Measurements from ENCODE around the gene SLC49A3. TPM values are rescaled to one million over a fixed set of nuclear protein-coding genes. Genes with fewer than 3 reads are reported as not detected.

Gene SLC49A3
- total and polyA plus RNA-seq, 7 donors, result 1.6 to 3.7 (median 3.0) TPM

GRCh38 chr4:651884-652642, 36.9 kb downstream of the SLC49A3 start:
- Histone ChIP-seq H3K4me3 (no peak overlapping the region), H3K27me3 (ENCODE audit: insufficient read depth in 3 of 3, low read length in 2 of 3) (peaks cover 0 to 51% (median 18%) of the 10 kb centered on the region in 3 donors), H3K27ac (no peak overlapping the region), H3K9me3 (no peaks in the 10 kb centered on the region), H3K4me1 (no peaks in the 10 kb centered on the region), H3K36me3 (ENCODE audit: insufficient read depth in 1 of 2, low read depth in 1 of 2) (no peaks in the 10 kb centered on the region)
- WGBS, 3 donors, result 63 to 69% (median 68%) methylated on average over 24 of the region's 24 CpGs
- DNase-seq (peak in 1 of 2 donors; percentile 17), ATAC-seq (no peak)
- intact Hi-C loops (cut with DNase I), result no loop called here
- TF ChIP-seq CTCF (IDR thresholded peaks at IDR 0.05), result no peak

GRCh38 chr4:650951-651883, 37.7 kb downstream of the SLC49A3 start:
- H3K9me3 ChIP-seq, result no peaks in the 10 kb centered on the region
- peak in 1 of 2 donors; percentile 39 for DNase-seq
- WGBS, 3 donors, result 28 to 38% (median 37%) methylated on average over 42 to 49 of the region's 49 CpGs
- peaks cover 0 to 52% (median 18%) of the 10 kb centered on the region in 3 donors for H3K27me3 ChIP-seq (ENCODE audit: insufficient read depth in 3 of 3, low read length in 2 of 3)
- no peaks in the 10 kb centered on the region for H3K36me3 ChIP-seq (ENCODE audit: insufficient read depth in 1 of 2, low read depth in 1 of 2)
- ATAC-seq, result no peak
- H3K4me3 ChIP-seq, result no peak overlapping the region
- no peak for TF ChIP-seq CTCF (IDR thresholded peaks at IDR 0.05)
- intact Hi-C loops (cut with DNase I), result no loop called here
- no peak overlapping the region for H3K27ac ChIP-seq
- no peaks in the 10 kb centered on the region for H3K4me1 ChIP-seq

GRCh38 chr4:650461-650860, 38.5 kb downstream of the SLC49A3 start:
- H3K27ac ChIP-seq, result no peak overlapping the region
- intact Hi-C loops (cut with DNase I), result no loop called here
- H3K4me3 ChIP-seq, result no peak overlapping the region
- H3K4me1 ChIP-seq, result no peaks in the 10 kb centered on the region
- 68 to 78% (median 72%) methylated on average over 18 of the region's 18 CpGs for WGBS, 3 donors
- TF ChIP-seq CTCF (IDR thresholded peaks at IDR 0.05), result no peak
- H3K36me3 ChIP-seq (ENCODE audit: insufficient read depth in 1 of 2, low read depth in 1 of 2), result no peaks in the 10 kb centered on the region
- ATAC-seq, result no peak
- H3K9me3 ChIP-seq, result no peaks in the 10 kb centered on the region
- H3K27me3 ChIP-seq (ENCODE audit: insufficient read depth in 3 of 3, low read length in 2 of 3), result peaks cover 0 to 52% (median 14%) of the 10 kb centered on the region in 3 donors
- peak in 1 of 2 donors; percentile 31 for DNase-seq

- intact Hi-C loops (cut with DNase I), result no loop called here
Measured at GRCh38 chr4:649751-650310, 39.1 kb downstream of the SLC49A3 start.

More at GRCh38 chr4:649751-650310, 39.1 kb downstream of the SLC49A3 start:
- ATAC-seq (no peak), DNase-seq (peak in 1 of 2 donors; percentile 39)
- no peaks in the 10 kb centered on the region for H3K9me3 ChIP-seq
- H3K36me3 ChIP-seq (ENCODE audit: insufficient read depth in 1 of 2, low read depth in 1 of 2), result no peaks in the 10 kb centered on the region
- peaks cover 0 to 48% (median 13%) of the 10 kb centered on the region in 3 donors for H3K27me3 ChIP-seq (ENCODE audit: insufficient read depth in 3 of 3, low read length in 2 of 3)
- 84 to 92% (median 86%) methylated on average over 13 of the region's 13 CpGs for WGBS, 3 donors
- H3K27ac ChIP-seq, result no peak overlapping the region
- no peak overlapping the region for H3K4me3 ChIP-seq
- no peak for TF ChIP-seq CTCF (IDR thresholded peaks at IDR 0.05)
- H3K4me1 ChIP-seq, result no peaks in the 10 kb centered on the region
